MM.1S (cell line): ENCODE data around the gene SLC6A16.

Experiments used
- DNase-seq: peaks from one replicate; pipeline ENCODE4 v3.0.0-alpha.2; 2015
- H2AFZ ChIP-seq: fragments of 300-600 bp; sonication (generic); 2 replicates; pipeline ENCODE4 v1.6.0; 2016; ENCODE audit warnings: antibody characterized with exemption, low read length
- H3F3A ChIP-seq: fragments of 300-600 bp; sonication (generic); 2 replicates; pipeline ENCODE4 v1.6.1; 2016; ENCODE audit warnings: mild to moderate bottlenecking, antibody characterized with exemption, low read length, moderate library complexity, mixed read lengths; ENCODE audit not compliant: insufficient read depth
- H3K27ac ChIP-seq: fragments of 300-600 bp; sonication (generic); 2 replicates; pipeline ENCODE4 v1.5.1; 2016; ENCODE audit warnings: mild to moderate bottlenecking, low read length
- H3K27me3 ChIP-seq: fragments of 300-600 bp; sonication (generic); replicated peaks from 2 replicates; pipeline ENCODE4 v1.6.0; 2016; ENCODE audit warnings: low read length; ENCODE audit not compliant: insufficient read depth
- H3K36me3 ChIP-seq: fragments of 300-600 bp; sonication (generic); replicated peaks from 2 replicates; pipeline ENCODE4 v1.6.1; 2016; ENCODE audit warnings: mild to moderate bottlenecking, low read length, mixed read lengths; ENCODE audit not compliant: insufficient read depth
- H3K4me1 ChIP-seq: fragments of 300-600 bp; sonication (generic); 2 replicates; pipeline ENCODE4 v1.6.1; 2016; ENCODE audit warnings: low read length, mixed read lengths
- H3K4me2 ChIP-seq: fragments of 300-600 bp; sonication (generic); 2 replicates; pipeline ENCODE4 v1.6.0; 2016; ENCODE audit warnings: low read depth, low read length
- H3K4me3 ChIP-seq: fragments of 300-600 bp; sonication (generic); 2 replicates; pipeline ENCODE4 v1.5.1; 2016; ENCODE audit warnings: low read length, mixed read lengths
- H3K79me2 ChIP-seq: fragments of 300-600 bp; sonication (generic); 2 replicates; pipeline ENCODE4 v1.6.1; 2016; ENCODE audit warnings: mixed run types, low read length, mixed read lengths
- H3K9ac ChIP-seq: fragments of 300-600 bp; sonication (generic); 2 replicates; pipeline ENCODE4 v1.6.1; 2016; ENCODE audit warnings: low read length, mixed read lengths
- H3K9me2 ChIP-seq: fragments of 300-600 bp; sonication (generic); replicated peaks from 2 replicates; pipeline ENCODE4 v1.6.1; 2016; ENCODE audit warnings: mild to moderate bottlenecking, low read length, mixed read lengths; ENCODE audit not compliant: insufficient read depth
- H3K9me3 ChIP-seq: fragments of 300-600 bp; sonication (generic); replicated peaks from 2 replicates; pipeline ENCODE4 v1.6.1; 2016; ENCODE audit warnings: mild to moderate bottlenecking, low read length, mixed read lengths; ENCODE audit not compliant: insufficient read depth
- H4K20me1 ChIP-seq: fragments of 300-600 bp; sonication (generic); 2 replicates; pipeline ENCODE4 v1.6.1; 2016; ENCODE audit warnings: mild to moderate bottlenecking, low read length, moderate library complexity, mixed read lengths; ENCODE audit not compliant: insufficient read depth
- CTCF ChIP-seq: fragments of 300-600 bp; sonication (generic); IDR thresholded peaks from 2 replicates; pipeline ENCODE4 v1.5.1; 2016; ENCODE audit warnings: antibody characterized with exemption, low read length, mixed read lengths
- EZH2 ChIP-seq: fragments of 300-600 bp; sonication (generic); optimal IDR thresholded peaks from 2 replicates; pipeline ENCODE3; 2017; ENCODE audit warnings: low read depth, mild to moderate bottlenecking, antibody characterized with exemption, low read length, mixed read lengths
- EZH2phosphoT487 ChIP-seq: fragments of 300-600 bp; sonication (generic); IDR thresholded peaks from 2 replicates; pipeline ENCODE4 v1.6.1; 2018; ENCODE audit warnings: antibody characterized with exemption, low read length

The SLC6A16 gene

GRCh38 chr19:49249933-49250332 lies 75.1 kb downstream of the SLC6A16 start:
- TF ChIP-seq EZH2phosphoT487 (no peak), CTCF (no peak), EZH2 (no peak)
- no peaks in the 10 kb centered on the region for H3K4me1 ChIP-seq
- H3K27ac ChIP-seq: no peak overlapping the region

GRCh38 chr19:49247676-49248075 lies 77.3 kb downstream of the SLC6A16 start:
- Histone ChIP-seq H3K4me2 (no peak overlapping the region), H3K27me3 (peaks cover 48% of the 10 kb centered on the region), H4K20me1 (no peaks in the 10 kb centered on the region), H3K4me3 (no peak overlapping the region), H3K4me1 (no peaks in the 10 kb centered on the region), H3K36me3 (no peaks in the 10 kb centered on the region), H2AFZ (no peak overlapping the region), H3K27ac (no peak overlapping the region), H3K9me3 (no peaks in the 10 kb centered on the region), H3K9ac (no peak overlapping the region), H3K9me2 (no peaks in the 10 kb centered on the region), H3F3A (no peaks in the 10 kb centered on the region), H3K79me2 (no peaks in the 10 kb centered on the region)
- TF ChIP-seq CTCF: no peak
- no peak for TF ChIP-seq EZH2
- TF ChIP-seq EZH2phosphoT487: no peak
- no peak for DNase-seq

More at GRCh38 chr19:49249933-49250332, 75.1 kb downstream of the SLC6A16 start:
- Histone ChIP-seq H3K36me3 (no peaks in the 10 kb centered on the region), H3K4me2 (no peak overlapping the region), H2AFZ (no peak overlapping the region), H3K27me3 (peaks cover 71% of the 10 kb centered on the region), H3K9me3 (no peaks in the 10 kb centered on the region), H3F3A (no peaks in the 10 kb centered on the region), H4K20me1 (no peaks in the 10 kb centered on the region), H3K9me2 (no peaks in the 10 kb centered on the region), H3K4me3 (no peak overlapping the region), H3K9ac (no peak overlapping the region), H3K79me2 (no peaks in the 10 kb centered on the region)
- no peak for DNase-seq

GRCh38 chr19:49244256-49244655 lies 80.7 kb downstream of the SLC6A16 start:
- no peaks in the 10 kb centered on the region for H3K9me3 ChIP-seq
- no peak overlapping the region for H3K9ac ChIP-seq
- no peaks in the 10 kb centered on the region for H3K9me2 ChIP-seq
- H2AFZ ChIP-seq: no peak overlapping the region
- no peaks in the 10 kb centered on the region for H3K79me2 ChIP-seq
- H3K4me1 ChIP-seq: no peaks in the 10 kb centered on the region
- no peak for TF ChIP-seq EZH2
- no peak for TF ChIP-seq EZH2phosphoT487
- TF ChIP-seq CTCF: no peak
- H3K27me3 ChIP-seq: peaks cover 25% of the 10 kb centered on the region; the same call in 1 of the 2 replicates
- no peak overlapping the region for H3K27ac ChIP-seq
- H3F3A ChIP-seq: no peaks in the 10 kb centered on the region
- no peak overlapping the region for H3K4me3 ChIP-seq
- no peaks in the 10 kb centered on the region for H3K36me3 ChIP-seq
- no peak for DNase-seq
- H4K20me1 ChIP-seq: no peaks in the 10 kb centered on the region
- H3K4me2 ChIP-seq: no peak overlapping the region

- DNase-seq: no peak
- no peaks in the 10 kb centered on the region for H3F3A ChIP-seq
- no peaks in the 10 kb centered on the region for H3K79me2 ChIP-seq
- no peak overlapping the region for H3K27ac ChIP-seq
- H3K9ac ChIP-seq: no peak overlapping the region
- no peak overlapping the region for H3K4me3 ChIP-seq
- H3K9me2 ChIP-seq: no peaks in the 10 kb centered on the region
- H3K36me3 ChIP-seq: no peaks in the 10 kb centered on the region
- H3K4me1 ChIP-seq: no peaks in the 10 kb centered on the region
- no peaks in the 10 kb centered on the region for H3K9me3 ChIP-seq
- TF ChIP-seq EZH2: no peak
- no peak for TF ChIP-seq CTCF
- TF ChIP-seq EZH2phosphoT487: no peak
- peaks cover 20% of the 10 kb centered on the region; the same call in 1 of the 2 replicates for H3K27me3 ChIP-seq
- H4K20me1 ChIP-seq: no peaks in the 10 kb centered on the region
- no peak overlapping the region for H2AFZ ChIP-seq
- H3K4me2 ChIP-seq: no peak overlapping the region
Measured at GRCh38 chr19:49243726-49244125, 81.3 kb downstream of the SLC6A16 start.
